NCI-H2227 treated with DMSO at 0.1 percent for 48 hours (cell line): ENCODE measurements around the gene TRIM66.

Experiments
- DNase-seq: peaks from one replicate; lab custom pipeline; 2025; lab: John Stamatoyannopoulos, UW

TRIM66 gene

DNA sequence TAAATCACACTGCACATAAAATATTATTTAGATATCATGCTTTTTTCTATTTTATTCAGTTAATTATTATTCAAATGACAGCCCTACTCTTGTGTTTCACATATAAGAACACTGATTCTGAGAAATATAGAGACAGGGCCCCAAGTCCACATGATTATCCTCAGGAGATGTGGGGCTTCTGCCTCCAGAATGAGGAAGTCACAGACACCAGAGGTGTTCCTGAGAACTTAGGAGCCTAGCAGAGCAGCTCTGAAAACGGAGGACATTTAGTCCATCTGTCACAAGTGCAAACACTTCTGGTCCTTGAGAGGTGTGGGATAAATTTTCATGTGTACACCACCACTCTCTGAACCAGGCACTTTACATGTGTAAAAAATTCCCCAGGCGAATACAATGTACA, 26.2 kb downstream of the TRIM66 start:
- DNase-seq: no peak

DNA sequence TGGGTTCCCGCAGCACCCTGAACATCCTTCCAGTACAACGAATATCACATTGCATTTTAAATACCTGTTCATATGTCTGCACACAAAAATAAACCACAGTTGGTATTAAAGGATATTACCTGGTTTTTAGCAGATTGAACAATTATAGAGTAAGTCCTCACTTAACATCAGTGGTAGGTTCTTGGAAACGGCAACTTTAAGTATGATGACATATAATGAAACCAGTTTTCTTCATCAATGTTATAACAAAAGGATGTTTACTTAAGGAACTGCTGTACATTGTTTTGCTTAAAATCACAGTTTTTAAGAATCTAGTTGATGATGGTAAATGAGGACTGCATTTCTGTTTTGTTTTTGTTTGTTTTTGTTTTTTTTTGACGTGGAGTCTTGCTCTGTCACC, 28.0 kb downstream of the TRIM66 start:
- no peak for DNase-seq

DNA sequence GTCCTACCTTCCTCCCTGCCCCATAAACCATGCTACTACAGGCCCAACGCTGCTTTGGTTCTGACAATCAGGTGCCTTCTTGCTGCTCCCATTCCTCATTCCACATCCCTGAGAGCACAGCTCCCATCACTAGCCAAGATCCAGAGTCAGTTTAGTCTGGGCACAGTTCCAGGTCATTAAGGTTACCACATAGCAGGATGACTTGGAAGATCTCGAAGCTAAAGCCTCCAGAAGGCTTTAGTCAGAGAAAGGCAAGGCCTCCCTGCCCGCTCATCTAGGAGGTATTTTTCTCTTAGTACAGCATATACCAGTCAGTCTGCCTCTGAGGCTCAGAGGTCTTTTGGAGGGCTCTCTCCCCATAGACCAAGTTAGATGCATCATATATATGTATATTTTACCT, 30.3 kb downstream of the TRIM66 start:
- DNase-seq: no peak

GRCh38 chr11:8650401-8650990, 32.0 kb downstream of the TRIM66 start:
- DNase-seq: no peak

DNA sequence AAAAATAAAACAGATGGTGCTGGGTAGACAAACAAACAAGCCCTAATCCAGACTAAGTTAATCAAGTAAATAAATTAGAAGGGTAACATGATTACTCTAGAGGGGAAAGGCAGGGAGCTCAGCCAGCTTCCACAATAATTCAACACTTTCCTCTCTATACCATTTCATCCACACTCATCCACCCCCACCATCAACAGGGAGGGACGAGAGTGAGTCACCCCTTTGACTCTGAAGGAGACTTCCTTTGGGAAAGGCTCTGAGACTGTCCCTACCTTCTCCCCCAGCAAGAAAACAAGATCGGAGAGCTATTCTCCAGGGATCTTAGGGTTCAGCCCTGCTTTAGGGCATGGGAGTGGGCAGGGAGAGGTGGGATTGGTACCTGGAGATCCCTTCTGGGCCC, 33.1 kb downstream of the TRIM66 start:
- no peak for DNase-seq

- DNase-seq: no peak
These were observed 35.6 kb downstream of the TRIM66 start for GRCh38 chr11:8646873-8647272.

- no peak for DNase-seq
These were observed 40.1 kb downstream of the TRIM66 start for GRCh38 chr11:8642196-8642841.

DNA sequence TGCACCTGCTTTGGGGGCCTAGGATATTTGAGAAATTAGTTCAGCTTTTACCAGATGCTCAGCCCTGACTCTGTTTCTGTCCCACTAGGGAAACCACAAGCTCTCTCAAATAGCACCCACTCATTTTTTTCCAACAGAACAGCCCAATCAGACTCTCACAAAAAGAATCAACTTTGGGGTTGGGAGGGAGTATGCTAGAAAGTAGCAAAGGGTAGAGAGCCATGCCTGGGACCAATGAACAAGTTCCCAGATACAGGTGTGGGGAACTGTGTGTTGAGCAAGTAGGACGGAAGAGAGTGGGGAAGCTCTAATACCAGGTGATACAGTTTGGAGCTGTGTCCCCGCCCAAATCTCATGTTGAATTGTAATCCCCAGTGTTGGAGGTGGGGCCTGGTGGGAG, 41.1 kb downstream of the TRIM66 start:
- DNase-seq: no peak

- no peak for DNase-seq
These were observed 42.1 kb downstream of the TRIM66 start for GRCh38 chr11:8640267-8640906.

GRCh38 chr11:8639655-8640054, 42.8 kb downstream of the TRIM66 start:
- no peak for DNase-seq

DNA sequence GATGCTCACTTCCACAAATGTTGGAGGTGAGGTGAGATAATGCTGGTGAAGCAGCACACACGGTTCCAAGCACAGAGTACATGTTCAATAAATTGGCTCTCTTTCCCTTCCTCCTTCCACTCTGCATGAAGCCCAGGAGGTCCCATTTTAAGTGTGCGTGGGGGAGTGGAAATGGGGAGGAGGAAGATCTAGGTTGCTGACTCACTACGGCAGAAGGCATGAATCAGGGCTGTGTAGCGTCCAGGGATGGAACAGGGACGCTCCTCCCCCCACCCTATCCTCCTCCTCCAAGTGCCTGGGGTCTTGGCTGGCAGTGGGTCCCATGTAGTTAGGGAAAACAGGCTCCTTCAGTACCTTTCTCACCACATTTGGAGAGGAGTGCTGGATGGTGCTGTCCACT, 44.2 kb downstream of the TRIM66 start:
- DNase-seq: no peak

DNA sequence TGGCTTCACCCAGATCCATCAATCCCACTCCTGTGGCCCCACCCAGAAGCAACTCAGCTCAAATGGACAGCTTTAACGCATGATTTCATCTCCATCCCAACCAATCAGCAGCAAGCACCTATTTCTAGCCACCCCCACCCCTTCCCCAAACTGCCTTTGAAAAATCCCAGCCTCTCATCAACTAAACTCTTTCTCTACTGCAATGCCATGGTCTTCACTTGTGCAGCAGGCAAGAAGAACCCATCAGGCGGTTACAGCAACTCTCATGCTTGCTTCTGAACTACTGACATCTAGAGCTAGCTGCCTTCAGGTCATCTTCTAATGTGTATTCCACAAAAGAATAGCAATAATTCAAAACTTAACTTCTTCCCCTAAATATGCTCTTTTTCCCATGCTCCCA, 46.3 kb downstream of the TRIM66 start:
- no peak for DNase-seq

DNA sequence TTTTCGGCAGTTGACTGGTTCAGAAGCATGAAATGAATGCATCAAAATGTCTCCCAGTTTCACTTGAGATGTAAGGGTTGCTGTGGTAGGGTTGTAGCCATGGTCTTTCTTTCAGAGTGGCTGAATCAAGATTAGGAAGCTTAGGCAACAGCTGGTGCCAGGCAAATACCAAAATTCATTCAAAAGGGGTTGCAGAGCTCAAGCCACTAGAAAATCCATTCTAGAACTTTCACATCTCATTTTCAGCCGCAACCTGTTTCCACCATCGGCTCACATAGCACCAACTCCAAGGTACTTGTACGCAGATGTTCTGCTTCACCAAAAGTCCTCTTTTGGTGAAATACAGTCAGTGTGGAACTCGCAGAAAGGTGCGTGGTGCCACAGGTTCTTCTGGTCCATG, 48.0 kb downstream of the TRIM66 start:
- DNase-seq: no peak

DNA sequence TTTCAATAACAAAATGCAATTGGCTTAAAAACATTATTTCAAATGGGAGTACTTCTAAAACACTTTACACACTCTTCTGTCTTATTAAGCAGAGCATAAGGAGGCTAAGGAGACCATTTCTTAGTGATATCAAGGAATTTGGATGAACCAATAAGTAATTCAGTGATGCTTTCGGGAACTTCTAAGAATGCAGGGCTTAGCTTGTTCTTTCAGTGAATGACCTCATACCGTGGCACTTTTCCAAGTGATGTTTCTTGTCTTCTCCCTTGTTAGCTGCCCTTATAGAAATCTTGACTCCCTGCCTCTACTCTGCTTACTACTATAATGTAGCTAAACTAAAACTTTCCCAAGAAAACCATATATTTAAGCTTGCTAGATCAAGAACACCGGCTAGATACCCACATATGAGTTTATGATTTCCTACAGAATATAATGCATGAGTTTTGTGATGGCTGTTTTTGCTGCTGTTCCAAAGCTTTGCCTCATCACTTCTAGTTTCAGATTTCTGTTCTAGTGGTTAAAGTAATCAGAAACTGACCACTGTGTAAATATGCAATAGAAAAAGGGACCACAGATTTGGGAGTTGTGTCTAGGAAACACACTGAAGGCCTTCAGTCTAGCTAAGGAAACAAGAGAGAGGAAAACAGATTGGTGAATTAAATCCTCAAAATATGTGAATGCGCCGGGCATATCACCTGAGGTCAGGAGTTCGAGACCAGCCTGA, 50.9 kb downstream of the TRIM66 start:
- DNase-seq: no peak

GRCh38 chr11:8624698-8625097, 57.8 kb downstream of the TRIM66 start:
- no peak for DNase-seq

DNA sequence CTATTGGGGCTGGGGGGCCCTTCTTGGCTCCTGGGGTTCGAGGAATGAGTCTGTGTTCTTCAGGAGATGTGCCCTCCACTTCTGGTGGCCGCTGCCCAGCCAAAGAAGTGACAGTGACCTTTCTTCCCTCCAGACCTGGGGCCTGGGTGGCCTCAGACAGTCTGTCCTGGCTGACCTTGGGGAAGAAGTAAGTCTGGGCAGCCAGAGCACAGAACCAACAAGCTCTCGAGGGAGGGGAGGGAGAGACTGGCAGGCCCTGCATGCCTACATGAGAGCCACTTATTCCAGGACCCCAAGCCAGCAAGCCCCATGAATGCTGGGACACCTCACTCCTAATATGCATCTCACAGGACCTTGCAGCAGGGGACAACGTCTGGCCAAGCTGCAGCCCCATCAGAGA, 61.3 kb downstream of the TRIM66 start:
- DNase-seq: no peak

- no peak for DNase-seq
These were observed 65.4 kb downstream of the TRIM66 start for GRCh38 chr11:8617063-8617462.

GRCh38 chr11:8615291-8616032, 67.0 kb downstream of the TRIM66 start:
- no peak for DNase-seq

GRCh38 chr11:8614497-8614896, 68.0 kb downstream of the TRIM66 start:
- DNase-seq: no peak

GRCh38 chr11:8613036-8613435, 69.4 kb downstream of the TRIM66 start:
- no peak for DNase-seq

DNA sequence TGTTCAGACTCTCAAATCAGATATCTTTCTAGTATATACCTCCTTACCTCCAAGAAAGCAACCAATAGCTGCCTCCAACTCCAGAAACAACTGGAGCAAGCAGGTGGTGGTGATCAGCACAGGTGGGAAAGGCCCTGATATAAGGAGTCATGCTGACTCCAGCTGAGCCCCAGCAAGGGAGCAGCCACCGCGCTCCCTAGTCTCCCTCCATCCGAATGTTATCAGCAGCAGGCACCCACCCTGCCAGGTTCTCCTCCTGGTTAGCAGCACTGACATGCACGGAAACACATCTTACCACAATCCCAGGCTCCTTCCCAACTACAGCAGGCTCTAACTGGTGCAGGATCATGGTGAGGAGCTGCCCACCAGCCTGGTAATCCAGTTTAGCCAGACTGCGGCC, 69.9 kb downstream of the TRIM66 start:
- no peak for DNase-seq

DNA sequence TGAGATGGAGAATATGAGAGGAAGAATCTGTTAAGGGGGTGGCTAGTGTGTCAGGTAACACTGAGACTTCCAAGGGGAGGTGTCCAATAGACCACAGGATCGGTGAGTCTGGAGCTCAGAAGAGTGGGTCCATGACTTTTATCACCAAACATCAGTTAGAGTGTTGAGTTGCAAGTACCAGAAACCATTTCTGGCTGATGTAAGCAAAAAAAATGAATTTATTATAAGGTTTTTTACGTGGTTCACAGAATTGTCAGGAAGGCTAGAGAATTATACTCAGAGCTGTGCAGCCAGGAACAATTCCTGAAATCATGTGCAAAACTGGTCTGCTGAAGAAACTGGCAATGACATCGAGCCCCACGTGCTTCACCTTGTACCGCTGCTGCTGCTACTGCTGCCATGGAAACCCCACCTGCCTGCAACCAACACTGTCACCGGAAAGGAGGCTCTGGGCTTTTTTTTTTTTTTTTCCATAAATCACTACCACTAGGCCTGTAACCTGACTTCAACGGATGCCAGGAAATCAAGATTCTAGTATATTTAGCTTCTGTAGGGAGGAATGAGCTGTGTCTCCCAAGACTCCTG, 71.8 kb downstream of the TRIM66 start:
- DNase-seq: peak; percentile 70
